Bronchial epithelial cell (primary cell): ENCODE data around the gene GRM2. TPM values are rescaled to one million over a fixed set of nuclear protein-coding genes. Genes with fewer than 3 reads are reported as not detected.
"Not testable (repeated sequence)": the region's sequence is repeated elsewhere in the genome, so short reads cannot be mapped to it uniquely, and the experiment has no call there.

Source experiments
- DNase-seq: peaks from one replicate; pipeline ENCODE4 v3.0.0-alpha.2; 2010; ENCODE audit warnings: low read depth
- FAIRE-seq: peaks from 2 replicates; lab custom pipeline; 2011; peaks lifted over from hg19 to GRCh38; lab: Jason Lieb, UNC
- H3K27me3 ChIP-seq: 2 replicates; pipeline ENCODE4 v1.5.1; 2011; ENCODE audit warnings: low read length; ENCODE audit not compliant: control insufficient read depth, insufficient read depth
- H3K36me3 ChIP-seq: 2 replicates; pipeline ENCODE4 v1.5.1; 2011; ENCODE audit warnings: low read length; ENCODE audit not compliant: control insufficient read depth, insufficient read depth
- H3K4me3 ChIP-seq: 2 replicates; pipeline ENCODE4 v1.5.1; 2011; ENCODE audit warnings: mild to moderate bottlenecking, low read depth, low read length, control low read depth
- CTCF ChIP-seq: IDR thresholded peaks from 2 replicates; pipeline ENCODE4 v1.5.1; 2011; ENCODE audit warnings: mild to moderate bottlenecking, moderate library complexity, low read length, control low read depth, inconsistent platforms; ENCODE audit not compliant: insufficient read depth, severe bottlenecking
- total RNA-seq: library from RNA; depleted of rRNA; stranded (reverse); fragments of >200 nt; gene quantifications from 2 replicates; pipeline ENCODE4 v1.2.1, GENCODE V29; 2014

Gene GRM2
- total RNA-seq, 1 donor from 2014 or later = under 0.01 TPM

GRCh38 chr3:51734572-51734907, 27.7 kb downstream of the GRM2 start:
- no peak for TF ChIP-seq CTCF
- FAIRE-seq (no peak), DNase-seq (no peak)
- Histone ChIP-seq H3K27me3 (no peaks in the 10 kb centered on the region), H3K4me3 (no peak overlapping the region), H3K36me3 (no peaks in the 10 kb centered on the region)

GRCh38 chr3:51735039-51735438, 28.2 kb downstream of the GRM2 start:
- Histone ChIP-seq H3K27me3 (no peaks in the 10 kb centered on the region), H3K4me3 (no peak overlapping the region), H3K36me3 (no peaks in the 10 kb centered on the region)
- FAIRE-seq (no peak), DNase-seq (no peak)
- no peak for TF ChIP-seq CTCF

GRCh38 chr3:51735950-51736349, 29.1 kb downstream of the GRM2 start:
- no peaks in the 10 kb centered on the region for H3K27me3 ChIP-seq
- no peak for FAIRE-seq

GRCh38 chr3:51739110-51739509, 32.2 kb downstream of the GRM2 start:
- DNase-seq (no peak), FAIRE-seq (no peak)
- no peak for TF ChIP-seq CTCF
- H3K36me3 ChIP-seq = no peaks in the 10 kb centered on the region
- H3K27me3 ChIP-seq = no peaks in the 10 kb centered on the region
- no peak overlapping the region for H3K4me3 ChIP-seq

More at GRCh38 chr3:51735950-51736349, 29.1 kb downstream of the GRM2 start:
- H3K36me3 ChIP-seq = no peaks in the 10 kb centered on the region
- no peak overlapping the region for H3K4me3 ChIP-seq
- TF ChIP-seq CTCF = no peak
- DNase-seq = no peak

- DNase-seq, H3K27me3 ChIP-seq, FAIRE-seq, H3K4me3 ChIP-seq, H3K36me3 ChIP-seq: not testable (repeated sequence)
These were observed 35.5 kb downstream of the GRM2 start for GRCh38 chr3:51742320-51742719.

- DNase-seq, H3K36me3 ChIP-seq, H3K4me3 ChIP-seq, H3K27me3 ChIP-seq, FAIRE-seq: not testable (repeated sequence)
These were observed 36.1 kb downstream of the GRM2 start for GRCh38 chr3:51742978-51743377.

- Histone ChIP-seq H3K27me3 (no peaks in the 10 kb centered on the region), H3K4me3 (no peak overlapping the region), H3K36me3 (no peaks in the 10 kb centered on the region)
- DNase-seq (no peak), FAIRE-seq (no peak)
- no peak for TF ChIP-seq CTCF
These were observed 41.0 kb downstream of the GRM2 start for GRCh38 chr3:51747840-51748239.
